Stimulated activated effector memory CD8-positive, alpha-beta T cell treated with anti-CD3 and anti-CD28 coated beads, Interleukin-12 subunit alpha, Interleukin-12 subunit beta, amount 100 ng/mL, for 72 hours (primary cell): ENCODE results near the gene MYRF.

Experiments used
- ATAC-seq: fragments of 150-1000 bp; cut with Tn5 transposase; 2 replicates; pipeline ENCODE4 v1.10.0; 2021
- DNase-seq, 2 donors: peaks; one replicate each; pipeline ENCODE4 v3.0.0; 2021 to 2022; ENCODE audit warnings: low spot score in 2 of 2
- H3K27ac Mint-ChIP-seq: one replicate; pipeline ENCODE4 v1.8.0; 2022; ENCODE audit warnings: mild to moderate bottlenecking, mixed read lengths
- H3K36me3 Mint-ChIP-seq: one replicate; pipeline ENCODE4 v1.8.0; 2022; ENCODE audit warnings: mild to moderate bottlenecking, mixed read lengths
- H3K4me1 Mint-ChIP-seq: one replicate; pipeline ENCODE4 v1.8.0; 2022; ENCODE audit warnings: mixed read lengths
- H3K4me3 Mint-ChIP-seq: one replicate; pipeline ENCODE4 v1.8.0; 2022; ENCODE audit warnings: mild to moderate bottlenecking, mixed read lengths
- H3K9me3 Mint-ChIP-seq: one replicate; pipeline ENCODE4 v1.8.0; 2022; ENCODE audit warnings: mixed read lengths

The MYRF gene

DNA sequence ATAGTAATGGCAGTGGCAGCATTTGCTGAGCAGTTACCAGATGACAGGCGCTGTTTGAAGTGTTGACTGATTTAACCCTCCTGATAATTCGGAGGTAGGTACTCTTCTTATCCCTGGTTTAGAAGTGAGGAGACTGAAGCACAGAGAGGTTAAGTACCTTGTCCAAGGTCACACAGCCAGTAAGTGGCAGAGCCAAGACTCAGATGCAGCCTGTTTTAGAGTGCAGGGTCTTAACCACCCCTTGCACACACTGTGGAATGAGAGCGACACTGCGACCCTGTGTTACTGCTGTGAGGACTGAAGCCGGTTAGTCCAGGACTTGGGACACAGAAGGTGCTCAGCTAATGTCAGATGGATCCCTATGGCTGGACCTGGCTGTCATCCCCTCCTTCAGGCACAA, 37.5 kb upstream of the MYRF start:
- ATAC-seq, result no peak
- Mint-ChIP-seq H3K9me3 (no peaks in the 10 kb centered on the region), H3K4me1 (no peaks in the 10 kb centered on the region), H3K4me3 (no peak overlapping the region), H3K27ac (no peak overlapping the region), H3K36me3 (no peaks in the 10 kb centered on the region)
- DNase-seq, result no peak

DNA sequence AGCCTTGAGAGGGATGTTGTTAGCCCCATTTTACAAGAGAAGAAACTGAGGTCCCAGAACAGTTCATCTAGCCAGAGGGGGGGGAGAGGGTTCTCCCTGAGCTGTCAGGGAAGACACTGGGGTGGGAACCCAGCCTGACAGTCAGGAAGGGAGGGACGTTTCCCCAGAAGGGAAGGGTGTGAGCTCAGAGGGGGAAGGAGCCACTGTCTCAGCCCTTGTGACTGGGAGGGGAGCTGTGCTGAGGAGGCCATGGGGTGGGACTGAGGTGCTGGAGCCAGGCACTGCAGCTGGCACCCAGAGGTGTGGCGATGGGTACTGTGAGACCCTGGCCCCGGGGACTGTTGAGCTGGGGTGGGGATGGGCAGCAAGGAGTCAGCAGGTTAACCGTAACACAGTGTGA, 36.6 kb upstream of the MYRF start:
- no peak for ATAC-seq
- no peak overlapping the region for H3K4me3 Mint-ChIP-seq
- no peak for DNase-seq
- H3K9me3 Mint-ChIP-seq, result no peaks in the 10 kb centered on the region
- no peak overlapping the region for H3K27ac Mint-ChIP-seq
- no peaks in the 10 kb centered on the region for H3K4me1 Mint-ChIP-seq
- no peaks in the 10 kb centered on the region for H3K36me3 Mint-ChIP-seq

DNA sequence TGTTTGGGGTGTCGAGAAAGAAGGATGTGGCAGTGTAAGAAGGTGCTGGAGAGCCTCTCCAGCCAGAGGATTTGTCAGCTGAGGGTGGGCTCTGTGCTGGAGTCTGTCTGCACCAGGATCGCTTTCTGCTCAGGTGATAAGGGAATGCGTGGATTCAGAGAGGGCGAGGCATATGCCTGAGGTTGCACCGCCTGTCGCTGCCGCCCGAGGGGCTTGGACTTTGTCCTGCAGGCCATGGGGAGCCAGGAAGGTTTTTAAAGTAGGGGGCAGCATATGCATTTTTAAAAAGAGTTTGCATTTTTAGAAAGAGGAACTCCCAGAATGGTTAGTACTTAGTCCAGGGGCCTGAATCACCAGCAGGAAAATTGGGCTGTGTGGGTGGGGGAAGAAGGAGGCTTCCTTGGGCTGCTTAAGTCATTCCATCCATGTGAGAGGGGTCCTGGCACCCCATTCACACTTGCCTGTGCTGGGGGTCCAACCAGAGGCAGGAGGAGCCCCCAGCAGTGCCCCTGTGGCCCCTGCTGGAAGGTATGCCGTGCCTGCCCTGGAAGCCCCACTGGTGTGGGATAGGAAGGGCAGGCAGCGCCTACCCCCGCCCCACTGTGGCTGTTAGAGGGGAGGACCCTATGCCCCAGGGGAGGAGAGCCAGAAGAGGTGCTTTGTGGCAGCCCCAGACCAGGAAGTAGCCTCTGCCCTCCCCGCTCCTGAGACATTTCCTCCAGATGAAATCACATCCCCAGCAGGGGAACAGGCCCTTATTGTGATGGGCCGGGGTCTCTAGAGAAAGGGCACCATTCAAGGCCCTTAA, 35.8 kb upstream of the MYRF start:
- DNase-seq (no peak), ATAC-seq (no peak)
- H3K4me3 Mint-ChIP-seq, result no peak overlapping the region
- H3K4me1 Mint-ChIP-seq, result no peaks in the 10 kb centered on the region
- no peaks in the 10 kb centered on the region for H3K36me3 Mint-ChIP-seq
- H3K9me3 Mint-ChIP-seq, result no peaks in the 10 kb centered on the region
- no peak overlapping the region for H3K27ac Mint-ChIP-seq

DNA sequence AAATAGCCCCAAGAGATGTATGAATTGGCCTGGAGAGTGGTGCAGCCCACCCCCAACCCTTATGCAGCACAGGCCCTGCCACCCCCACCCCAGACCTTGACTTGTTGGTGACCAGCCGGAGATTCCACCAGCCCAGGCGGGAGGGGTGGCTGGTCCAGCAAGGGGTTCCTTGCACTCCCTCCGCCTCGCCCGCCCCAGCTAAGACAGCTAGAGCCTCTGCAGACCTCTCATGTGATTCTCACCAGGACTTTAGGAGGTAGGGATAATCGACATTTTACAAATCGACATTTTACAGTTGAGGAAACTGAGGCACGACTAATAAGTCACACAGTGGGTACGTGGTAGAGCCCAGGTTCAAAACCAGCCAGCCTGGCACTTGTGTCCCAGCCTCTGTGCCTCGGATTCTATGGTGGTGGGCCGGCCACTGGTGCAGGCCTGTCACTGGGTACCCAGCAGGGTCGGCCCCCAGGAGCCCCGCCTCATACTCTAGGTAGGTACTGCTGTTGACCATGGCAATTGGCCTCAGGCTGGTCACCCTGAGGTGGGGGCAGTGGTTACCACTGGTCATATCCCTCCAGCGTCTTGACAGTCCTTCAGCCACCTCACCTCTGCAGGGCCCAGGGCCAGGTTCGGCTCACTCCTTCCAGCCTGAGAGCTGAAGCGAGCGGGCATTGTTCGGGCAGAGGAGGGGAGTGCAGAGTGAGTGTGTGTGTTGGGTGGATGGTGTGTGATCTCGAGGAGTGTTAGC, 35.0 kb upstream of the MYRF start:
- H3K27ac Mint-ChIP-seq, result peak overlapping the region; percentile 61
- no peak overlapping the region for H3K4me3 Mint-ChIP-seq
- no peaks in the 10 kb centered on the region for H3K9me3 Mint-ChIP-seq
- DNase-seq (no peak), ATAC-seq (no peak)
- H3K36me3 Mint-ChIP-seq, result no peaks in the 10 kb centered on the region
- H3K4me1 Mint-ChIP-seq, result no peaks in the 10 kb centered on the region

DNA sequence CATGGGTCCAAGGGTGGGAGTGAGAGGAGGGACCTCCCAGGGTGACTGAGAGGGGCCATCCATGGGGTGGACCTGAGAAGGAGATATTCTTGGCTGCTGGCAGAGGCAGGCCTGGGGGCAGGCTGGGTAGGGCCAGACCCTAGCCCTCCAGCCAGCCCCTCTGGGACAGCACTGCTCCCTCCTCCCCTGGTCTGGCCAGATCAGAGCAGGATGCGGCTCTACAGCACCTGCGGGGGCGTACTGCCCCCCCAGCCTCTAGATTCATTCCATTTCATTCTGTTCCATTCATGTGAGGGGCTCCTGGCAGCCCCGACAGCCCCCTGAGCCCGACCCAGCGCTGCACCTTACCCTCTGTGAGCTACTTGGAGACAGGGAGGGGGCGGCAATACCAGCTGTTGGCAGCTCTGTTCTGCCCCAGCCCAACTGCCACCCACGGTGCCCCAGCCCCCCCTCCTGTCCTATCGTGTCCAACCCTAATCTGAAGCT, 34.3 kb upstream of the MYRF start:
- Mint-ChIP-seq H3K27ac (peak overlapping the region; percentile 61), H3K4me3 (no peak overlapping the region), H3K36me3 (no peaks in the 10 kb centered on the region), H3K4me1 (no peaks in the 10 kb centered on the region), H3K9me3 (no peaks in the 10 kb centered on the region)
- ATAC-seq, result peak; percentile 20
- DNase-seq, result no peak

DNA sequence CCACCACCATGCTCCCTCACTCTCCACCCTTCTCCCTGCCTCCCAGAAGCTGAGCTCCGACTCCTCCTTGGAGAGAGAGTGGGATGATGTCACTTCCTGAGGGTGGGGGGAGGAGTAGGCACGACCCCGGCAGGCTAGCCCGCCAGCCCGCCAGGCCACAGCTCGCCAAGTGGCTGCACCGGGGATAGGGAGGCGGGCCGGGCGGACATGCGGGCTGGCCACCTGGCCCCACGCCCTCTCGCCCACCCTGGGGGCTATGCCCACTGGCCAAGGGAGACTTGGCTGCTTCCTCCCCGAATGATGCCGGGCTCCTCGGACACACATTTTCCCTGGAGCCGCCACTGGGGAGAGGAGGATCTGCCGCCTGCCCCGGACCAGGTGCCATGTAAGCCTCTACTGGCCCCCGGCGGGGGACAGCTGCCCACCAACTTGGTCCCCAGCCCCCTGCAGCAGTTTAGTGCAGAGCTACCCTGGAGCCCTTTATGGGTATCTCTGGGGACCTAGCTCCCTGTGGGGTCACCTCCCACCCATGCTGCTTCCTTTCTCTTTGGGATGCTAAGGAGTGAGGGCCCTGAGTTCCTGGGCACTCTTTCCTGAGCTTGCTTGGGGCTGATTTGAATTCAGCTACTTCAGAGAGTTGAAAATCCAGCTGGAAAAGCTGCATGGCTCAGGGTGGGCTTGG, 33.7 kb upstream of the MYRF start:
- ATAC-seq (no peak), DNase-seq (no peak)
- H3K9me3 Mint-ChIP-seq, result no peaks in the 10 kb centered on the region
- no peaks in the 10 kb centered on the region for H3K36me3 Mint-ChIP-seq
- no peak overlapping the region for H3K4me3 Mint-ChIP-seq
- H3K4me1 Mint-ChIP-seq, result no peaks in the 10 kb centered on the region
- no peak overlapping the region for H3K27ac Mint-ChIP-seq

DNA sequence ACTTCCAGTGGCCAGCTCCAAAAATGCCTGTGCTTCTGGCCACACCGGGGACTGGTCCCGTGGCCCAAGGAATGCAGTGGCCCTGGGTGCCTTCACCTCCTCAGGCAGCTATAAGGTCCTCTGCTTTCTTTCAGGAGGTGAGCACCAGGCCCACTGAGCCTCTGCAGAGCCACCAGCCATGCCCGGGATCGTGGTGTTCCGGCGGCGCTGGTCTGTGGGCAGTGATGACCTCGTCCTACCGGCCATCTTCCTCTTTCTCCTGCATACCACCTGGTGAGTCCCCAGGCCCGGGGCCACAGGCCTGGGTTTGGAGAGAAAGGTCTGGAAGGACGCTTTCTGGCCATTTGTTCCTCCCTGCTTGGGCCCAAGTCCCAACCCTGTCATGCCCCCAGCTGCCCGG, 32.5 kb upstream of the MYRF start:
- H3K36me3 Mint-ChIP-seq, result no peaks in the 10 kb centered on the region
- H3K4me3 Mint-ChIP-seq, result no peak overlapping the region
- no peak for DNase-seq
- no peaks in the 10 kb centered on the region for H3K4me1 Mint-ChIP-seq
- ATAC-seq, result no peak
- no peak overlapping the region for H3K27ac Mint-ChIP-seq
- no peaks in the 10 kb centered on the region for H3K9me3 Mint-ChIP-seq

DNA sequence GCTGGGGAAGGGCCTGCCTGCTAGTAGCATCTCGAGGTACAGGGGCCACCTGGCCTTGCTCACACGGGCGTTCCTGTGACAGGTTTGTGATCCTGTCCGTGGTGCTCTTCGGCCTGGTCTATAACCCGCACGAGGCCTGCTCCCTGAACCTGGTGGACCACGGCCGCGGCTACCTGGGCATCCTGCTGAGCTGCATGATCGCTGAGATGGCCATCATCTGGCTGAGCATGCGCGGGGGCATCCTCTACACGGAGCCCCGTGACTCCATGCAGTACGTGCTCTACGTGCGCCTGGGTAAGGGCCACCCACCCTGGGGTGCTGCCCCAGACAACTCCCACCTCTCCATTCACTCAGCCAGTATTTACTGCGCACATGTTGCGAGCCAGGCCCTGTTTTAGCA, 31.8 kb upstream of the MYRF start:
- DNase-seq (no peak), ATAC-seq (no peak)
- Mint-ChIP-seq H3K36me3 (no peaks in the 10 kb centered on the region), H3K4me1 (no peaks in the 10 kb centered on the region), H3K4me3 (no peak overlapping the region), H3K9me3 (no peaks in the 10 kb centered on the region), H3K27ac (no peak overlapping the region)

DNA sequence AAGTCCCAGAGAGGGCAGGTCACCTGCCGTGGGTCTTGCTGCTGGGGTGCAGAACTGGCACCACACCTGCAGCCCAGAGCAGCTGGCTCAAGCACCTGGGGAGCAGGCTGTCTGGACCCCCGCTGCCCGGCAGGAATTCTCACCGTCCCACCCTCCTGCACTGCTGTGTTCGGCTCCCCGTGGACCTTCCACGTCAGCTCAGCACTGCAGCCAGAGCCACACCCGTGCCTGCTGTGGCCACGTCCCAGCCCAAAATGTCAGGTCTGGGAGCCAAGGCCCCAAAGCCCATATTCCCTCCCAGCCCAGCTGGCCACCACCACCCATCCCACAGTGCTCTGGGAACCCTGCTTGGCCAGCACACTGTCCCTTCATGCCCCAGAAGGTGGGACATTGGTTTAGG, 28.0 kb upstream of the MYRF start:
- Mint-ChIP-seq H3K9me3 (no peaks in the 10 kb centered on the region), H3K27ac (no peak overlapping the region), H3K4me3 (no peak overlapping the region), H3K4me1 (peaks cover 6% of the 10 kb centered on the region), H3K36me3 (no peaks in the 10 kb centered on the region)
- ATAC-seq (no peak), DNase-seq (no peak)

DNA sequence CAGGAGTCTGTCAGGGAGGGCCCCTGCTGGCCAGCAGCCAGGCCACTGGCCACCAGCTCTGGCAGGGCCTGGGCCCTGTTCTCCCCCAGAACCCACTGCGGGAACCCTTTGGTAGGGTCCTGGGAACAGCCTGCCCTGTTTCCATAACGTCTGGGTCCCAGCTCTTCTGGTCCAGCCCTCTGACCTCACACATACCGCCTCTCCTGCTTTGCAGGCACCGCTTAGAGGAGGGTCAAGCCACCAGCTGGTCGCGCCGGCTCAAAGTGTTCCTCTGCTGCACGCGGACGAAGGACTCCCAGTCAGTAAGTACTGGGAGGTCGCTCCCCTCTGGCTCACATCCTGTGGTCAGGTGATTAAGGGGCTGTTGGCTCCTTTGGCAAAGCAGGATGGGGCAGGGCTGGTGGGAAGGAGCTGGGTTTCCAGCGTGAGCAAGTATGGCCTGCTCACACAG, 26.6 kb upstream of the MYRF start:
- H3K4me3 Mint-ChIP-seq, result no peak overlapping the region
- H3K27ac Mint-ChIP-seq, result no peak overlapping the region
- DNase-seq (no peak), ATAC-seq (no peak)
- no peaks in the 10 kb centered on the region for H3K9me3 Mint-ChIP-seq
- H3K36me3 Mint-ChIP-seq, result no peaks in the 10 kb centered on the region
- H3K4me1 Mint-ChIP-seq, result peaks cover 6% of the 10 kb centered on the region

DNA sequence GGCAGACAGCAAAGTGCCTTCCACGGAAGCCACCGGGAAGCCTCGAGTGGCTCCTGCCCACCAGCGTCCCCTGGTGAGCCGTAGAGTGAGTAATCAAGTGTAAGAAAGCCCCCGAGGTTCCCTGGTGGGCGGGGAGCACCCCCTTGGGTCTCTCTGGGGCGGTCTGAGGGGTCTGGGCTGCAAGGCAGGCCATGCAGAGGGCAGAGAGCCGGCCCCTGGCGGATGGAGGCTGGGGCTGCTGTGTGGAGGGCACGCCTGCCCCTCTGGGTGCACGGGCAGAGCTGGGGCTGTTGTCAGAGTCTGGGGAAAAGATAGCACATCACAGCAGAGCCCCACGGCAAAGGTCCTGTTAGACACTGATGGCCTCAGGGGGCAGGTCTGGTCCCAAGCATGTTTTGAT, 25.7 kb upstream of the MYRF start:
- H3K36me3 Mint-ChIP-seq, result no peaks in the 10 kb centered on the region
- no peaks in the 10 kb centered on the region for H3K9me3 Mint-ChIP-seq
- H3K4me3 Mint-ChIP-seq, result no peak overlapping the region
- no peak for DNase-seq
- H3K27ac Mint-ChIP-seq, result no peak overlapping the region
- H3K4me1 Mint-ChIP-seq, result peaks cover 6% of the 10 kb centered on the region
- no peak for ATAC-seq

DNA sequence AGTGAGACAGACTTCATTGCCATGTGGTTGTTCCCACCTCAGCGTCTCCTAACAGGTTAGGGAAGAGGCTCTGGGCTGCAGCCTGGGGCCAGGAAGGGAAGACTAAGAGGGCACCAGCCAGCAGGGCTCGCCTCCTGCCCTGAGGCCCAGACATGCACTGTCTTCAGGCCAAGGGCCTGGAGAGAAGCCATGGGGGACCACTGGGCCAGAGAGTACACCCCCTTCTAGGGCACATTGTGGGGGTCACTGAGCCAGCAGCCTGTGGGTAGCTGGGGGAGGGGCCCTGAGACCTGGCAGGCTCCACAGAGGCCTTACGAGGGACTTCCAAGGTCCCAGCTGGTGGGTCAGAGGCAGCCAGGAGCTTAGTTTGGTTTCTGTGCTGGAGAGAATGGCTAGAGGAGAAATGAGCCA, 25.0 kb upstream of the MYRF start:
- ATAC-seq, result no peak
- no peak for DNase-seq
- H3K4me3 Mint-ChIP-seq, result no peak overlapping the region
- no peaks in the 10 kb centered on the region for H3K9me3 Mint-ChIP-seq
- H3K27ac Mint-ChIP-seq, result no peak overlapping the region
- H3K4me1 Mint-ChIP-seq, result peaks cover 6% of the 10 kb centered on the region
- no peaks in the 10 kb centered on the region for H3K36me3 Mint-ChIP-seq

DNA sequence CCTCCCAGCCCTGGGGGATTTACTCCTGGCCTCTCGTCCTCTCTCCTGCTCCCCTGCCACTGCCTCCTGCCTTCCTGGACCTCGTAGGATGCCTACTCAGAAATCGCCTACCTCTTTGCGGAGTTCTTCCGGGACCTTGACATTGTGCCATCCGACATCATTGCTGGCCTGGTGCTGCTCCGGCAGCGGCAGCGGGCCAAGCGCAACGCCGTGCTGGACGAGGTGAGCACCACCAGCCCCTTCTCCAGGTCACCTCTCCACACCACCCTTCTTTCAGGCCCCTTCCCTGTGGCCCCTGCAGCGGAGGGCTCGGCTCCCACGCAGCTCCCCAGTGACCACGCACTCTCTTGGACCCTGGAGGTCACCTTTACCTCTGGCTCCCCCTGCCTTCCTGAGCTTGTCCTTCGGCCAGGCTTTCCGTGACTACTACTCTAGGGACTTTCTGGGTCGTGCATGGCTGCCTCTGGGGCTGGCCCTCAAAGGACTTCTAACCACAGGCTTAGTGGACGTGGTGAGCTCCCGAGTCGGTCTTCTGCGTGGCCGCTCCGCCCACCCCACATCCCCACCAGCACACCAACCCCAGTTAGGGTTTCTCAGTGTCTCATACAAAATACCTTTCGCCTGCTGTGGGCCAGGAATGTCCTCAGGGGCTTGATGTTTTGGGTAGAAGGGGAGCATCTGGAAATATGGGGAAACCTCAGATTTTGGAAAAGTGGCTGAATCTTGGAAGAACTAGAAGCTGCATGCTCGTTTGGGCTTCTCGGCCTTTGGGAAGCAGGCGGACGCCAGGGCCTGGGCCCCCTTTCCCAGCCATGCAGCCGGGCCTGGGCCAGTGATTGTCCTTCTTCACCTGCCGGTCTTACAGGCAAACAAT, 24.1 kb upstream of the MYRF start:
- no peak overlapping the region for H3K4me3 Mint-ChIP-seq
- H3K4me1 Mint-ChIP-seq, result peaks cover 9% of the 10 kb centered on the region

DNA sequence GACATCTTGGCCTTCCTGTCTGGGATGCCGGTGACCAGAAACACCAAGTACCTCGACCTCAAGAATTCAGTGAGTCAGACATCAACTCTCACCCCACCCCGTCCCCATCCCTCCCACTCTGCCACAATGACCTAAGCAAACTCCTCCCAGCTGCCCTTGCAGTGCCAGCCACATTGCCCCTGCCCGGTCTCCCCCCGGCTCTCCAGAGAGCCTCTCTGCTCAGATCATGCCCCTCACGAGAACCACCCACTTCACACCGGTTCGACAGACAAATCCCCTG, 23.6 kb upstream of the MYRF start:
- DNase-seq, result no peak
- H3K36me3 Mint-ChIP-seq, result peaks cover 5% of the 10 kb centered on the region
- ATAC-seq, result peak; percentile 62
- H3K4me1 Mint-ChIP-seq, result peaks cover 14% of the 10 kb centered on the region
- H3K9me3 Mint-ChIP-seq, result no peaks in the 10 kb centered on the region
- no peak overlapping the region for H3K27ac Mint-ChIP-seq
- H3K4me3 Mint-ChIP-seq, result no peak overlapping the region

More for the DNA sequence above, 24.1 kb upstream of the MYRF start:
- no peaks in the 10 kb centered on the region for H3K9me3 Mint-ChIP-seq
- ATAC-seq, result no peak
- peaks cover 2% of the 10 kb centered on the region for H3K36me3 Mint-ChIP-seq
- no peak overlapping the region for H3K27ac Mint-ChIP-seq
- DNase-seq, result no peak
